HEK293T (cell line): Measurements from ENCODE around the gene VDR.
"Not testable (repeated sequence)": the region's sequence is repeated elsewhere in the genome, so short reads cannot be mapped to it uniquely, and the experiment has no call there.

ENCODE experiments used
- CTCF ChIA-PET: fragments of 350-600 bp; formaldehyde crosslinking; extraction: SDS; loops from one replicate; lab custom pipeline; 2021; ENCODE audit warnings: antibody characterized with exemption, inconsistent platforms; lab: Yijun Ruan, JAX
- POLR2A ChIA-PET: fragments of 350-600 bp; formaldehyde crosslinking; extraction: SDS; loops from one replicate; lab custom pipeline; 2020; ENCODE audit warnings: antibody characterized with exemption, inconsistent platforms; lab: Yijun Ruan, JAX
- DNase-seq: peaks from one replicate; pipeline ENCODE4 v3.0.0; 2012; ENCODE audit warnings: mixed read lengths; ENCODE audit errors: extremely low spot score
- ARNT ChIP-seq: fragments of 450-650 bp; IDR thresholded peaks from 2 replicates; pipeline ENCODE4 v1.6.1; 2017; ENCODE audit warnings: mild to moderate bottlenecking
- BHLHE40 ChIP-seq: fragments of 450-650 bp; IDR thresholded peaks from 2 replicates; pipeline ENCODE4 v1.6.1; 2016; ENCODE audit warnings: mild to moderate bottlenecking, moderate library complexity, borderline replicate concordance
- CTBP1 ChIP-seq: fragments of 450-650 bp; IDR thresholded peaks from 2 replicates; pipeline ENCODE4 v1.6.1; 2016; ENCODE audit warnings: borderline replicate concordance
- ELF4 ChIP-seq: fragments of 450-650 bp; IDR thresholded peaks from 2 replicates; pipeline ENCODE4 v1.6.1; 2017; ENCODE audit warnings: antibody characterized with exemption
- FOXA1 ChIP-seq: fragments of 450-650 bp; IDR thresholded peaks from 2 replicates; pipeline ENCODE4 v1.6.1; 2016; ENCODE audit warnings: mild to moderate bottlenecking
- FOXK2 ChIP-seq: fragments of 450-650 bp; IDR thresholded peaks from 2 replicates; pipeline ENCODE4 v1.6.1; 2016; ENCODE audit warnings: mild to moderate bottlenecking
- FOXM1 ChIP-seq: fragments of 450-650 bp; IDR thresholded peaks from 2 replicates; pipeline ENCODE4 v1.6.1; 2017; ENCODE audit warnings: mild to moderate bottlenecking, borderline replicate concordance
- HDGF ChIP-seq: fragments of 450-650 bp; IDR thresholded peaks from 2 replicates; pipeline ENCODE4 v1.6.1; 2017; ENCODE audit warnings: antibody characterized with exemption, borderline replicate concordance
- L3MBTL2 ChIP-seq: fragments of 450-650 bp; conservative IDR thresholded peaks from 2 replicates; pipeline ENCODE4 v1.6.1; 2016; ENCODE audit warnings: mild to moderate bottlenecking
- LEF1 ChIP-seq: fragments of 450-650 bp; IDR thresholded peaks from 2 replicates; pipeline ENCODE4 v1.6.1; 2017; ENCODE audit warnings: mild to moderate bottlenecking, borderline replicate concordance
- NFRKB ChIP-seq: fragments of 450-650 bp; IDR thresholded peaks from 2 replicates; pipeline ENCODE4 v1.6.1; 2016; ENCODE audit warnings: mild to moderate bottlenecking, moderate library complexity
- PKNOX1 ChIP-seq: fragments of 450-650 bp; IDR thresholded peaks from 2 replicates; pipeline ENCODE4 v1.6.1; 2016
- SP1 ChIP-seq: fragments of 450-650 bp; IDR thresholded peaks from 2 replicates; pipeline ENCODE4 v1.6.1; 2017
- SUZ12 ChIP-seq: fragments of 450-650 bp; IDR thresholded peaks from 2 replicates; pipeline ENCODE4 v1.6.1; 2016; ENCODE audit warnings: mild to moderate bottlenecking
- TARDBP ChIP-seq: fragments of 450-650 bp; IDR thresholded peaks from 2 replicates; pipeline ENCODE4 v1.6.1; 2016
- ZNF384 ChIP-seq: fragments of 450-650 bp; IDR thresholded peaks from 2 replicates; pipeline ENCODE4 v1.6.1; 2016

Gene VDR

GRCh38 chr12:47846294-47846996, 58.3 kb downstream of the VDR start:
- CTCF ChIA-PET = interaction anchor here (0.7 to 1.9 kb wide), 3 partner anchors 8 to 105 kb away, joined by 3 to 9 read pairs (median 3); no protein-coding TSS in a partner anchor
- POLR2A ChIA-PET = interaction anchor here (0.9 to 1.0 kb wide), 2 partner anchors 17 to 141 kb away, joined by 3 to 5 read pairs; partner anchors contain the start of gene RPAP3
- no peak for TF ChIP-seq SUZ12
- TF ChIP-seq ELF4 = no peak
- no peak for TF ChIP-seq TARDBP
- no peak for TF ChIP-seq PKNOX1
- TF ChIP-seq ZNF384 = no peak
- no peak for TF ChIP-seq LEF1
- no peak for TF ChIP-seq ARNT
- no peak for TF ChIP-seq CTBP1
- TF ChIP-seq FOXA1 = no peak
- TF ChIP-seq HDGF = no peak
- no peak for TF ChIP-seq FOXK2
- TF ChIP-seq BHLHE40 = no peak
- no peak for TF ChIP-seq SP1
- no peak for TF ChIP-seq FOXM1
- no peak for TF ChIP-seq L3MBTL2
- TF ChIP-seq NFRKB = no peak
- DNase-seq = no peak

GRCh38 chr12:47845081-47845480, 59.7 kb downstream of the VDR start:
- CTCF ChIA-PET = no interaction called here

GRCh38 chr12:47844264-47845019, 60.4 kb downstream of the VDR start:
- ChIA-PET CTCF (no interaction called here), POLR2A (no interaction called here)
- no peak for DNase-seq
- no peak for TF ChIP-seq BHLHE40
- no peak for TF ChIP-seq CTBP1
- TF ChIP-seq FOXA1 = no peak
- TF ChIP-seq NFRKB = no peak
- no peak for TF ChIP-seq SP1
- no peak for TF ChIP-seq PKNOX1
- TF ChIP-seq ARNT = no peak
- no peak for TF ChIP-seq HDGF
- no peak for TF ChIP-seq ZNF384
- TF ChIP-seq FOXK2 = no peak
- no peak for TF ChIP-seq TARDBP
- TF ChIP-seq L3MBTL2 = no peak

More at GRCh38 chr12:47845081-47845480, 59.7 kb downstream of the VDR start:
- TF ChIP-seq LEF1 (no peak), CTBP1 (no peak), ELF4 (no peak), FOXK2 (no peak), ZNF384 (no peak), BHLHE40 (no peak), NFRKB (no peak), FOXA1 (no peak), HDGF (no peak), TARDBP (no peak), L3MBTL2 (no peak), SP1 (no peak), SUZ12 (no peak), FOXM1 (no peak), PKNOX1 (no peak), ARNT (no peak)
- POLR2A ChIA-PET = no interaction called here
- no peak for DNase-seq

GRCh38 chr12:47843226-47843980, 61.4 kb downstream of the VDR start:
- ChIA-PET POLR2A (interaction anchor here (0.9 kb wide), 1 partner anchor 62 kb away, joined by 3 read pairs; no protein-coding TSS in a partner anchor), CTCF (interaction anchor here (0.6 kb wide), 1 partner anchor 21 kb away, joined by 3 read pairs; no protein-coding TSS in a partner anchor)
- DNase-seq = no peak
- no peak for TF ChIP-seq FOXM1
- no peak for TF ChIP-seq CTBP1
- no peak for TF ChIP-seq ZNF384
- TF ChIP-seq FOXA1 = no peak
- TF ChIP-seq HDGF = no peak
- no peak for TF ChIP-seq SUZ12
- TF ChIP-seq ARNT = no peak
- TF ChIP-seq PKNOX1 = no peak
- TF ChIP-seq FOXK2 = no peak
- no peak for TF ChIP-seq SP1
- no peak for TF ChIP-seq LEF1
- no peak for TF ChIP-seq NFRKB
- no peak for TF ChIP-seq TARDBP

GRCh38 chr12:47842543-47842942, 62.3 kb downstream of the VDR start:
- ChIA-PET POLR2A (interaction anchor here (0.9 to 1.4 kb wide), 2 partner anchors 29 to 63 kb away, joined by 3 to 4 read pairs; no protein-coding TSS in a partner anchor), CTCF (interaction anchor here (1.0 kb wide), 1 partner anchor 36 kb away, joined by 4 read pairs; no protein-coding TSS in a partner anchor)

More at GRCh38 chr12:47842543-47842942, 62.3 kb downstream of the VDR start:
- DNase-seq = not testable (repeated sequence)
